Sigmoid colon (tissue), 4 donors: ENCODE results near the gene ADGB.

Experiments
- EP300 ChIP-seq, 4 donors: sonication (generic); formaldehyde crosslinking; IDR thresholded peaks; one replicate each; pipeline ENCODE4 v1.6.1; 2017; ENCODE audit warnings: antibody characterized with exemption in 4 of 4
- POLR2A ChIP-seq, 2 donors: fragments of 450-650 bp; IDR thresholded peaks; one replicate each; pipeline ENCODE4 v1.6.1; 2016; ENCODE audit warnings: antibody characterized with exemption in 2 of 2, mild to moderate bottlenecking in 2 of 2, moderate library complexity in 2 of 2
- TF ChIP-seq, protein P1 (sequence below), 4 experiments: fragments of 450-650 bp in 3 of 4; fragments of 200-600 bp in 1 of 4; IDR thresholded peaks; one replicate each; pipeline ENCODE4 v1.5.1; 2016 to 2019; ENCODE audit warnings: antibody characterized with exemption in 4 of 4, mild to moderate bottlenecking in 3 of 4, moderate library complexity in 2 of 4

DNA sequence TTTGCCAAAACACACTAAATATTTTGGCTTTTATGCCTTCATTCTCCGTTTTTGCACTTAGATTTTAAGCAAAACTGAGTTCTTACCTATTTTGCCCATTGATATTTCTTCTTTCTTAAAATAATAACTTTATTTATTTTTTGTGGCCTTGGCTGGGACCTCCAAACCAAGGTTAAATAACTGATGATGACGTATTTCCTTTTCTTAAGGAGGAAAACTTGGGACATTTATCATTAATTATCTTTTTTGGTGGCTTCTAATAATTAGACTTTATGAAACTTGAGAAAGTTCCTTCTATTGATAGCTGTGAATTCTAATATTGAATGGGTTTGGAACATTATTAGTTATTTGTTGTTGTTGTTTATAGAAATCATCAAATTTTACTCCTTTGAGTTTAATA, 154.5 kb downstream of the ADGB start:
- TF ChIP-seq, protein P1, sequence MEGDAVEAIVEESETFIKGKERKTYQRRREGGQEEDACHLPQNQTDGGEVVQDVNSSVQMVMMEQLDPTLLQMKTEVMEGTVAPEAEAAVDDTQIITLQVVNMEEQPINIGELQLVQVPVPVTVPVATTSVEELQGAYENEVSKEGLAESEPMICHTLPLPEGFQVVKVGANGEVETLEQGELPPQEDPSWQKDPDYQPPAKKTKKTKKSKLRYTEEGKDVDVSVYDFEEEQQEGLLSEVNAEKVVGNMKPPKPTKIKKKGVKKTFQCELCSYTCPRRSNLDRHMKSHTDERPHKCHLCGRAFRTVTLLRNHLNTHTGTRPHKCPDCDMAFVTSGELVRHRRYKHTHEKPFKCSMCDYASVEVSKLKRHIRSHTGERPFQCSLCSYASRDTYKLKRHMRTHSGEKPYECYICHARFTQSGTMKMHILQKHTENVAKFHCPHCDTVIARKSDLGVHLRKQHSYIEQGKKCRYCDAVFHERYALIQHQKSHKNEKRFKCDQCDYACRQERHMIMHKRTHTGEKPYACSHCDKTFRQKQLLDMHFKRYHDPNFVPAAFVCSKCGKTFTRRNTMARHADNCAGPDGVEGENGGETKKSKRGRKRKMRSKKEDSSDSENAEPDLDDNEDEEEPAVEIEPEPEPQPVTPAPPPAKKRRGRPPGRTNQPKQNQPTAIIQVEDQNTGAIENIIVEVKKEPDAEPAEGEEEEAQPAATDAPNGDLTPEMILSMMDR (IDR thresholded peaks at IDR 0.05), result no peak
- no peak for TF ChIP-seq POLR2A (IDR thresholded peaks at IDR 0.05)
- no peak for TF ChIP-seq EP300 (IDR thresholded peaks at IDR 0.05)
